Sigmoid colon (tissue), 7 donors: ENCODE results near the gene OR10P1. TPM values are rescaled to one million over a fixed set of nuclear protein-coding genes. Genes with fewer than 3 reads are reported as not detected.

Experiments used
- polyA plus RNA-seq, 3 donors: library from polyadenylated mRNA; stranded (reverse); fragments of 200-250 nt; gene quantifications; one replicate each; pipeline ENCODE4 v1.2.3, GENCODE V29; 2013
- small RNA-seq, 3 donors: library from RNA; depleted of rRNA; stranded (forward); fragments of <200 nt; gene quantifications; one replicate each; pipeline ENCODE3, GENCODE V24; 2016
- total RNA-seq, 4 donors: library from RNA; depleted of rRNA; stranded (reverse); fragments of >200 nt; gene quantifications; one replicate each; pipeline ENCODE4 v1.1.0, GENCODE V29; 2016
- donor health status: healthy with polysubstance abuse.
- donor health status: Bipolar disorder and iron deficiency.
- donor health status: healthy.

Gene OR10P1
- total and polyA plus RNA-seq, 7 donors, result not detected

Small RNA genes within 50 kb of the gene (small RNA-seq; reads per million reads assigned to genes)
- 0 reads per million in 3 donors for gene AC009779.5

Other genes starting within 250 kb of the OR10P1 start
- gene OR6C65, start 236.4 kb upstream of the OR10P1 start, total RNA-seq, result not detected
- not detected for gene OR6C65, start 236.4 kb upstream of the OR10P1 start, polyA plus RNA-seq
- gene OR6C76, start 210.6 kb upstream of the OR10P1 start, total RNA-seq, result not detected
- not detected for gene OR6C76, start 210.6 kb upstream of the OR10P1 start, polyA plus RNA-seq
- gene OR6C2, start 192.8 kb upstream of the OR10P1 start, total RNA-seq, result not detected
- not detected for gene OR6C2, start 192.8 kb upstream of the OR10P1 start, polyA plus RNA-seq
- gene OR6C70, start 166.8 kb upstream of the OR10P1 start, total RNA-seq, result not detected
- not detected for gene OR6C70, start 166.8 kb upstream of the OR10P1 start, polyA plus RNA-seq
- not detected for gene OR6C68, start 144.5 kb upstream of the OR10P1 start, total RNA-seq
- not detected for gene OR6C68, start 144.5 kb upstream of the OR10P1 start, polyA plus RNA-seq
- gene OR6C4, start 87.3 kb upstream of the OR10P1 start, total RNA-seq, result not detected
- not detected for gene OR6C4, start 87.3 kb upstream of the OR10P1 start, polyA plus RNA-seq
- gene OR2AP1, start 64.4 kb upstream of the OR10P1 start, total RNA-seq, result not detected
- gene OR2AP1, start 64.4 kb upstream of the OR10P1 start, polyA plus RNA-seq, result not detected
- gene ITGA7, start 71.0 kb downstream of the OR10P1 start, total RNA-seq, result 100 to 1,000 TPM in 3 of 4 donors, 10 to 100 TPM in 1; 66.6 to 588 (median 204) TPM
- gene ITGA7, start 71.0 kb downstream of the OR10P1 start, polyA plus RNA-seq, result 10 to 100 TPM in 1 of 3 donors, 1 to 10 TPM in 2; 1.8 to 21.0 (median 3.6) TPM
- 100 to 1,000 TPM; 173 to 356 (median 317) TPM for gene BLOC1S1, start 79.2 kb downstream of the OR10P1 start, total RNA-seq
- 100 to 1,000 TPM; 329 to 655 (median 634) TPM for gene BLOC1S1, start 79.2 kb downstream of the OR10P1 start, polyA plus RNA-seq
- 10 to 100 TPM; 11.2 to 37.5 (median 32.1) TPM for gene RDH5, start 83.5 kb downstream of the OR10P1 start, total RNA-seq
- gene RDH5, start 83.5 kb downstream of the OR10P1 start, polyA plus RNA-seq, result 10 to 100 TPM in 2 of 3 donors, 1 to 10 TPM in 1; 8.4 to 34.4 (median 27.1) TPM
- gene CD63, start 92.1 kb downstream of the OR10P1 start, total RNA-seq, result 100 to 1,000 TPM; 670 to 933 (median 849) TPM
- 1,000 to 10,000 TPM in 1 of 3 donors, 100 to 1,000 TPM in 2; 450 to 1,058 (median 486) TPM for gene CD63, start 92.1 kb downstream of the OR10P1 start, polyA plus RNA-seq
- 10 to 100 TPM in 1 of 4 donors, 1 to 10 TPM in 3; 4.3 to 12.2 (median 4.6) TPM for gene GDF11, start 106.2 kb downstream of the OR10P1 start, total RNA-seq
- 1 to 10 TPM; 1.2 to 3.9 (median 2.4) TPM for gene GDF11, start 106.2 kb downstream of the OR10P1 start, polyA plus RNA-seq
- gene SARNP, start 180.8 kb downstream of the OR10P1 start, total RNA-seq, result 10 to 100 TPM; 49.0 to 81.9 (median 76.9) TPM
- gene SARNP, start 180.8 kb downstream of the OR10P1 start, polyA plus RNA-seq, result 100 to 1,000 TPM in 2 of 3 donors, 10 to 100 TPM in 1; 93.1 to 106 (median 104) TPM
- gene ORMDL2, start 181.1 kb downstream of the OR10P1 start, total RNA-seq, result 10 to 100 TPM in 2 of 4 donors, 1 to 10 TPM in 2; 9.1 to 18.1 (median 12.0) TPM
- gene ORMDL2, start 181.1 kb downstream of the OR10P1 start, polyA plus RNA-seq, result 10 to 100 TPM; 18.0 to 64.6 (median 32.4) TPM
- 10 to 100 TPM; 19.0 to 31.3 (median 25.4) TPM for gene DNAJC14, start 192.7 kb downstream of the OR10P1 start, total RNA-seq
- gene DNAJC14, start 192.7 kb downstream of the OR10P1 start, polyA plus RNA-seq, result 10 to 100 TPM; 13.2 to 27.2 (median 14.4) TPM
- gene MMP19, start 206.0 kb downstream of the OR10P1 start, total RNA-seq, result 10 to 100 TPM in 1 of 4 donors, 1 to 10 TPM in 3; 6.0 to 18.0 (median 7.5) TPM
- gene MMP19, start 206.0 kb downstream of the OR10P1 start, polyA plus RNA-seq, result 1 to 10 TPM; 1.2 to 6.0 (median 2.1) TPM